Hepatic stellate cell (primary cell): ENCODE measurements around the gene RNFT2.

Experiments used
- DNase-seq: peaks from one replicate; pipeline ENCODE4 v3.0.0; 2011; ENCODE audit warnings: low spot score

RNFT2 gene

DNA sequence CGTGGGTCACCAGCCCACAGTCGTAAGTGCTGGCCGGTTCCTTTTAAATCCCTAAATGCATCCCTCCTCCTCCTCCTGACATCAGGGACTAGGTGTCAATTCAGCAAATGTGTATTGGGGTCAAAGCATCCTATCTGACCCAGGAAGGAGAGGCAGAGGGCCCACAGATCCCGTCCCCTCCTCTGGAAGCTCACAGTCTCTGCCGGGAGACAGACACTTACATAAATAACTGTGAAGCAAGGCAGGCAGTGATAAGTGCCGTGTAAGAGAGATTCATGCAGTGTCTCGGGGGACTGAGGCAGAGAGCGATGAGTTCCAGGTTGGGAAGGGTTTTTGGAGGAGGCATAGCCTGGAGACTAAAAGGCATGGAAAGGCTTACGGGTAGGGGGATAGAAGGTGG lies 99.0 kb downstream of the RNFT2 start:
- DNase-seq, result no peak

DNA sequence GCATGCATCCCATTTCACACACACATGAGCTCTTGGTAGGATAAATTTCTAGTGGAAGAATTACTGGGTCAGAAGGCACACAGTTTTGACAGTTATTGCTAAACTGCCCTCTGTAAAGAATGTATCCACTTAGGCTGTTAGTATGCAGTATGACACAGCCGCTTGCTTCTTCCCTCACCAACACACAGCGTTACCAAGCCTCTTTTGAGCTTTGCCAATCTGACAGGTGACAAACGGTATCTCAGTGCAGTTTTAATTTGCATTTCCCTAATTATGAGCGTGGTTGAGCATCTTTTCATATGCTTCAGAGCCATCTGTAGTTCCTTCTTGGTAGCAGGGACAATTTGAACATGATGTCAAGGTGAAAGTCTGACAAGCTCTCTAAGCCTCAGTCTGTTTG lies 100.2 kb downstream of the RNFT2 start:
- no peak for DNase-seq

DNA sequence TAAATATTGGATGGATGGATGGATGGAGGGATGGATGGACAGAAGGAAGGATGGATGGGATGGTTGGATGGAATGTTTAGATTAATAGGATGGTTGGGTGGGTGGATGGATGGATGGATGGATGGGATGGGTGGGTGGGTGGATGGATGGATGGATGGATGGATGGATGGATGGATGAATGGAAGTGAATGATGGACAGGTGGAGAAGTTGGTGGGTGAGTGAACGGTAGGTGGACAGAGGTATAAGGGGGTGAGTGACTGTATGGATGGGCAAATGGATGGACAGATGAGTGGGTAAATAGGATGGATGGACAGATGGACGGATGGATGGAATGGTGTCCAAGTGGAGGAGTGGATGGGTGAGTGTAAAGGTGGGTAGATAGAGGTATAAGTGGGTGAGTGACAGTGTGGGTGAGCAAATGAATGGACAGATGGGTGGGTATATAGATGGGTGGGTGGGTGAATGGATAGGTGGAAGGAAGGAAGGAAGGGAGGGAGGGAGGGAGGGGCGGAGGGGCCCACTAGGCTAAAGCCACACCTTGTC lies 101.2 kb downstream of the RNFT2 start:
- DNase-seq, result no peak

DNA sequence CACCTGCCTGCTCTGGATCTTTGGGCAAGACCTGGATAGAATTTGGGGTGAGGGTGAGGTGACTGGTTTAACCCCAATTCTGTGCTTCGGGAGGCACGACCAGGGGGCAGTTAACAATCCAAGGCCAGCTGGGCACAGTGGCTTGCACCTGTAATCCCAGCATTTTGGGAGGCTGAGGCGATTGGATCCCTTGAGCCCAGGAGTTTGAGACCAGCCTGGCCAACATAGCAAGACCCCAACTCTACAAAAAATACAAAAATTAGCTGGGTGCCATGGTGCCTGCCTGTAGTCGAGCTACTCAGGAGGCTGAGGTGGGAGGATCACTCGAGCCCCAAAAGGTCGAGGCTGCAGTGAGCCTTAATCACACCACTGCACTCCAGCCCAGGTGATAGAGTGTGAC lies 105.0 kb downstream of the RNFT2 start:
- no peak for DNase-seq

DNA sequence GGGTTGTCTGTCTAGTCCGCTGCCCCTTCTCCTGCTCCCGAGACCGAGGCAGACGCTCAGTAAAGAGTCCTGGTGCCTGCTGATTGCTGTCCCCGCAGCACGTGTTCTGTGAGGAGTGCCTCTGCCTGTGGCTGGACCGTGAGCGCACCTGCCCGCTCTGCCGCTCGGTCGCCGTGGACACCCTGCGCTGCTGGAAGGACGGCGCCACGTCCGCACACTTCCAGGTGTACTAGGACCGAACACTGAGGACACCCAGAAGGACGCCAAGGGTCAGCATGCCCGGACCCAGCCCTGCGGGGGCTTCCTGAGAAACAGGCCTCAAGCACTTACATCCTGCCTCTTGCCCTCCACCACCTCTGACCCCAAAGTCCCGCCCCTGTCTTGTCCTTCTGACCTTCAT lies 111.1 kb downstream of the RNFT2 start:
- no peak for DNase-seq

DNA sequence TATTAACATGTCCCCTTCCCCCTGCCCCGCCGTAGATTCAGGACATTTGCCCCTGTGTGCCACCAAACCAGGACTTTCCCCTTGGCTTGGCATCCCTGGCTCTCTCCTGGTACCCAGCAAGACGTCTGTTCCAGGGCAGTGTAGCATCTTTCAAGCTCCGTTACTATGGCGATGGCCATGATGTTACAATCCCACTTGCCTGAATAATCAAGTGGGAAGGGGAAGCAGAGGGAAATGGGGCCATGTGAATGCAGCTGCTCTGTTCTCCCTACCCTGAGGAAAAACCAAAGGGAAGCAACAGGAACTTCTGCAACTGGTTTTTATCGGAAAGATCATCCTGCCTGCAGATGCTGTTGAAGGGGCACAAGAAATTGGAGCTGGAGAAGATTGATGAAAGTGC lies 114.2 kb downstream of the RNFT2 start:
- no peak for DNase-seq

DNA sequence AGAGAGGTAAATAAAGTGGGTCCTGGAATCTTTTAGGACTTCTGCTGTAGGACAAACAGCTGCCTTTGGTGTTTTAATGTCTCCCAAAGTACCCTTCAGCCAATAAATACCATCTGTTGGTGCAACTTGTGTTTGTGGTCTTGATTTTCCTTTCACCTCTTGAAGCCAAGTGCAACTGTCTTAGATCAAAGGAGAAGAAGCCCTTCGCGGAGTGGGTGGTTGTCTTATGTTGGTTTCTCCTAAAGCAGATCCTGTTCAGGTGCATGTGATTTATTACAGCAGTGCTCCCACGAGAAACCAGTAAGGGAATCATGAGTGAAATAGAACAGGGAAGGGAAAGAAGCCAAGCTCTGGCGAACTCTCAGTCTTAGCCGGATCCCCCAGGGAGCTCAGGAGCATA lies 115.4 kb downstream of the RNFT2 start:
- no peak for DNase-seq

DNA sequence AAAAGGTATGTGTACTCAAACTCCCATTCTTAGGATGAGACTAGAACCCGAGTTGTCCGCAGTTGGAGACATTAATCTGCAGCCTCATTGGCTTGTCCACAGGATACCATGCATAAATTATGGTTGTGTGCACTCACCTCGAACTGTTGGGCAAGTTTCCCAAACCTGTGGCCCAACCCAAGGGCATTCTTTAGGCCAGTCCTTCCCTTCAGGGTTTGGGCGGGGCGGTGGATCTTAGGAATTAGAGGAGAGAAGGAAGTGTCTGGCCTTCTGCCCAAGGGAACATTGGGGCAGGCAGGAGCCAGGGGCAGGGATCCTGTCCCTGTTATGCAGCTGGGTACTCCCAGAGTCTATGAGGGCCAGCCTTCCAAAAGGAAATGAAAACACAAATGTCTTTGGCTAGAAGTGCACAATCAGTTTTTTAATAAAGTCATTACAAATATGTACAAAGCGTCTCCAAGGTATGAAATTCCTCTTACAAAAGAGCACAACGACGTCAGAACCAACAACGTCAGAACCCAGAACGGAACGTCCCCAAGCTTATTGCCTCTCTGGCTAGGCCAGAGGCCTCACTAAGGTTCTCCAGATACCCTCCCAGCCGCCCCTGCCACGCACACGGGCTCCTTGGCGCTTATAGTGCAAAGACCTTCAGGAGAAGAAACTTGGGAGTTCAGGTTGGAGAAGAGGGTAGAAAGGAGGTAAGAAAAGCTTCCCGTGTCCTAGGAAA lies 117.8 kb downstream of the RNFT2 start:
- no peak for DNase-seq

DNA sequence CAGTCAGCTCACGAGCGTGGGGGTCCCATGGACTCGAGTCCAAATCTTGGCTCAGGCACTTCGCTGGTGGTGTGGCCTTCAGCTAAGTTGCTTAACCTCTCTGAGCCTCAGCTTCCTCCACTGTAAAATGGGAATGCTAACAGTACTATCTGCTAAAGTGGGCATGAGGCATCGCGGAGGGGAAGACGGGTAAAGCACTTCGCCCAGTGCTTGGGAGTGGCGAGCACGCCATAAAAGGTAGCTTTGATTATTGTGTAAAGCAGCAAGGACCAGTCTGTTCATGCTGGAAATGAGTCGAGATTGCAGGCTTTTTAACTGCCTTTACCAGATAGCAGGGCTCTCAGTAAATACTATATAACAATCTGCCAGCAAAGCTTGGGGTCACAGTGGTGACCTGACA lies 118.6 kb downstream of the RNFT2 start:
- no peak for DNase-seq

DNA sequence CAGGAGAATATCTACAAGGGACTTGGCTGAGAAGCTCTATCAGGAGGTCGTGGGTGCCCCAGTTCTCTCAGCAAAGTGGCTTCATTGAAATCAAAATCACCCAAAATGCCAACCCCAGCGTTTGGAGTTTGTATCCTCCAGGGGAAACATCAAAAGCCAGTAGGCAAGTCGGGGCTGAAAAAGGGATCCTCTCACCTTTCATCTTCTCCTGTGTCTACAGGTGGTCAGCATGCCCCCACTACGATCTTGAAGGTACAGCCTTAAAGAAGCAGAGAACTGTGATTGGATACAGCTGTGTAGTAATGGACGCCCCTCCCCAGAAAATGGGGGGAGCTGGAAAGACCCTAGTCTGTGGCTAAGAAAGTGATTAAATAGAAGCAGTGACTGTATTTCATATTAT lies 121.0 kb downstream of the RNFT2 start:
- DNase-seq, result no peak

DNA sequence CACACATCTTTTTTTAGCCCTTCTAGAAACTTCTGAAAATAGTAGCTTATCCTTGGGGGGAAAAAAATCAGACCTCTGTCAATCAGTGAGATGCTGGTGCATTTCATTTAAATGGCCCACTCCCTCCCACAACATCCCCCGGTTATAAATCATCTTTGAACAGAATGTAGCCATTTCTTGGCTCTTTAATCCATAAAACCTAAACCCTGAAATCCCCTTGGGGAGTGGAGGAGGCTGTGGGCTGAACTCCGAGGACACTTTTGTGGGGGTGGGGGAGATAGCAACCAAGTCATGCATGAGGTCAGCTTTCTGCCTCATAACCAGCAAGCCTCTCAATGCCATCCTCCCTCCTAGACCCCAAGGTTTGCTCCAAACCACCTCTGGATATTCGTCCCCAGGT lies 122.1 kb downstream of the RNFT2 start:
- no peak for DNase-seq

DNA sequence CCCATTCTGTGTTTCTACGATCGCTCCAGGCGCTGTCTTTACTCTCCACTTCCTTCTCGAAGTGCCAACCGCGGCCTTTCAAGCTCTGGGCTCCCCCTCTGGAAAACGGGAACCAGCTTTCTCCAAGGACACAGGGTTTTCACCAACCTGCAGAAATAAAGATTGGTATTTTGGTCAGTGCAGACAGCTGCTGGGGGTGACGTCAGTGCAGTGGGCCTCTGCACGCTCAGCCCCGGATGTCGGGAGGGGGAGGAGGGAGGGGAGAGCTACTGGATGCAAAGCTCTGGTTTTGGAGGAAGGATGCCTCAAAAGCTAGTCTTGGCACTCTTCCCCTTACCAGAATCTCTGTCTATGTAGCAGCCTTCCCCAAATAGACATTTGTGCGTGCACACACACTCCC lies 123.2 kb downstream of the RNFT2 start:
- DNase-seq, result peak; percentile 91

DNA sequence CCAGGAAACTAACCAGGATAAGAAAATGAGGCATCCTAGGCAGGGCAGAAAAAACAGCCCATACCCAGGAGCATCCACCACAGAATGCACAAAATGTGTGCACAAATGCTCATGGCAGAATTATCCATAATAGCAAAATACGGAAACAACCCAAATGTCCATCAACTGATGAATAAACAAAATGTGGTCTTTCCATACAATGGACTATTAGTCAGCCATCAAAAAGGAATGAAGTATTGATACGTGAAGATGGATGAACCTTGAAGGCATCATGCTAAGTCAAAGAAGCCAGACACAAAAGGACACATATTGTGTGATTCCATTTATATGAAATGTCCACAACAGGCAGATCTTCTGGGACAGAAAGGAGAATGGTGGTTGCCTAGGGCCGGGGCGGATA lies 124.1 kb downstream of the RNFT2 start:
- DNase-seq, result no peak

DNA sequence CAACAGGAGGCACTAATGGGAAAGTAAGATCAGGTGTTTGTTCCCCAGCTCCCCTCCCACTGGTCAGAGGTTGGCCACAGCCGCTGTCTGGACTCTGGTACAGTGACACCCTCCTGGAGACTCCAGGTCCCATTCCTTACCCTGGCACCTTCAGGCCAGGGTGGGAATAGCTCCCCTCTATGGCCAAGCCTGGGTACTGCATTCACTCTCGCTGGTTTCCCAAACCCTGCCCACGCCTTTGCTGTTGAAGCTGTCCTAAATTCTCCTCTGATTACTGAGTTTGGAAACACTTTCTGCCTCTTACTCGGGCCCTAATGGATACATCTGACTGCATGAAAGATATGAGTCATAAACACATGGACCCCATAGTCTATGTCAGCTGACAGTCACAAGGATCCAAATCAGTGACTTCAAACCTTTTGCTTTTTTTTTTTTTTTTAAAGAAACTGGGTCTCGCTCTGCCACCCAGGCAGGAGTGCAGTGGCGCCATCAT lies 125.2 kb downstream of the RNFT2 start:
- no peak for DNase-seq

DNA sequence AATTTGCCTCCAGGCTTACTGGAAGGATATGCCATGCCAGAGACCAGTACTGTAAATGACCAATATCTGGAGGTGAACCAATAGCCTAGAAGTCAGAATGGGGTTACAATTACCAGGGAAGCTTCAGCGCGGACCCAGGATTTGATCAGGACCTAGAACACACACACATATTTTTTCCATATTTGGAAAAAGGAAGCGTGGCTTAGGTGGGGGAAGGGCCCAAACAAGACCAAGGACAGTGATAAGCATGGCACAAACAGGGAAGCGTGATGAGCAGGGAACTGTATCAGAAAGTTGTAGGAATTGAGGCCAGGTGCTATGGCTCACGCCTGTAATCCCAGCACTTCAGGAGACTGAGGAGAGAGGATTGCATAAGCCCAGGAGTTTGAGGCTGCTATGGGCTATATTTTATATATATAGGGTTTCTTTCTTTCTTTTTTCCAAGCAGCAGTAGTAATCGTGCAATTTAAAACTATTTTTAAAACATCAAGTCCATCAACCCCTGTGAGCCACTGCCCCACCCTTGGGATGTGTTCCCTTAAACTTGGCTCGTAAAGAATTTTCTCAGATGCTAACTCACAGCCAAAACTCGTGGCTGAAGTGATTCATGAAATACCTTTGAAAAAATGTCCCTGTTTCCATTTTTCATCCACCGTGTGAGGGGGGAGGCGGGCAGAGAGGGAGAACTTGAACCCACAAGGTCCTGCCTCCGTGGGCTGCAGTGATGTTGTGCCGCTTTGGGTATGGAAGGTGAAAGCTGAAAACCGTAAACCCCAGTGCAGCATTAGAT lies 126.5 kb downstream of the RNFT2 start:
- DNase-seq, result peak; percentile 74

DNA sequence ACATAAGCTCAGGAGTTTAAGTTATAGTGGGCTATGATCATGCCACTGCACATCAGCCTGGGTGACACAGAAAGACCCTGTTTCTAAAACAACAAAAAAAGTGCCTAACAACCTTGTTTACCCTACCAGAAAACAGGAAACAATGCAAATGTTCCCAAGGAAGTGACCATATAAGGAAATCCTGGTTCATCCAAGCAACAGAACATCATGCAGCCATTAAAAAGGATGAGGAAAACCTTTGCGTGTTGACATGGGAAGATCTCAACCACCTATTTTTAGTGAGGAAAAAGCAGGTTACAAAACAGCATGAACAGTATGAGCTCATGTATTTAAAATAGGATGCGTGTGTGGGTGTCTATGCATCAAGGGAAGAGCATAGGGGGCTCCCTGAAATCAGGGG lies 129.4 kb downstream of the RNFT2 start:
- DNase-seq, result no peak

DNA sequence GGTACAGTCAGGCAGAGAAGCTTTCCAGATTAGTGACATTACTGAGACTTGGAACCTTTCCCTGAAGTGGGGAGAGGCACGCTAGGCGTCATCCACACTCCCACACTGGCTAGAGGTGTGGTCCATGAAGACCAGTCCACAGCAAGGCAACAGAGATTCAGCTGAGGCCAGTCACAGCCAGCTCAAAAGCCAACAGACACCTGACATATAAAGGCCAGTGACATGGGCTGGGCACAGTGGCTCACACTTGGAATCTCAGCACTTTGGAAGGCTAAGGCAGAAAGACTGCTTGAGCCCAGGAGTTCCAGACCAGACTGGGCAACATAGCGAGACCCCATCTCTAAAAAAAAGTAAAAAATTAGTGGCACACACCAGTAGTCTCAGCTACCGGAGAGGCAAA lies 132.2 kb downstream of the RNFT2 start:
- no peak for DNase-seq

DNA sequence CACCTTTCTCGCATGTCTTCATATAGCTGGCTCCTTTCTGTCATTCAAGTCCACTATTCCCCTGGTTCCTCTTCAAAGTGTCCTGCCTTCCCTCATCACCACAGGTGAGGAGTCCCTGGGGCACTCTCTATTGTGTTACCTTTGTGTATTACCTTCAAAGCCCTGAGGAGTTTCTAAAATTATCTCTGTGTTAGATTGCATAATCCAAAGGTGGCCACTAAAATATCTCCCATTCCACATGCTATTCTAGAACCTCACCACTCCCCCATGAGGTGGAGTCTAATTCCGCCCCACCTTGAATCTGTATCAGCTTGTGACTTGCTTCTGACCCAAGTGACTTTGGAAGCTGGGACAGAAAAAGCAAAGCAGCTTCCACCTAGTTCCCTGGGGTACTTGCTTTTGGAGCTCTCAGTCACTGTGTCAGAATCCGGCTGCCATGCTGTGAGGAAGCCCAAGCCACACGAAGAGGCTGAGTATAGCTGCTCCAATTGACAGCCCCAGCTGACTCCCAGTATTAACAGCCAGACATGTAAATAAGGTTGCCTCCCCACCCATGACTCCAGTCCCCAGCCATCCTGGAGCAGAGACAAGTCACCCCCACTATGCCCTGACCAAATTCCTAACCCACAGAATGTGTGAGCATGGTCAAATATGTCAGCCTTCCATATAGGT lies 136.3 kb downstream of the RNFT2 start:
- no peak for DNase-seq

DNA sequence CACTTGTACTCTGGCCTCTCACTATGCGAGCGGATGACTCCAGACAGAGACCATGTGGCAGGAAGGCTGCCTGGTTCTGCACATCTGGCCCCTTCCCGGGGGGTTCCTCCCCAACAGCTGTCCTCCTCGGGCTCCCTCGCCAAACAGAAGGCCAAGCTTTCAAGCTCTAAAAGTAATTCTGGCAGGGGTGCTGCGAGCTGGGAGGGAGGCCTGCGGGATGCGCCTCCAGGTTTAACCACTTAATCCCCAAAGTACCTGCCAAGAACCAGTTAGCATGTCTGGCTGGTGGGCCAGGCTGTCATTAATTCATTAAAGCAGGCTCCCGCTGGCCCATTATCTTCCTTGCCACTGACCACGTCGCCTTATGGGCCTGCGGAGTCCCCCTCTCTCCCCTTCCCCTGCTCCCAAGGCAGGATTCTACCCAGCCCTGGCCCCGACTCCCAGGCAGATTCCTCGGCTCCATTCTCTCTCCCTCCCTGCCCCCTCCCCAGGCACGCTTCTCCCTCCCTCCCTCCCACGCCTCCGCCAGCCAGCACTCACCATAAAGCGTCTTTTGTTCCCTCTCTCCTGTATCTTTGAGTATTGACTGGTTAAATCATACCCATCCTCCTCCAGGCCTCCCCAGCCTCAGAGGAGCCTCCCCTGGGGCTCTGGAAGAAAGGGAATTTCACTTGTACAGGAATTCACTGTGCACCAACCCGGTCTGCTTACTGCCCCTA lies 138.2 kb downstream of the RNFT2 start:
- no peak for DNase-seq

DNA sequence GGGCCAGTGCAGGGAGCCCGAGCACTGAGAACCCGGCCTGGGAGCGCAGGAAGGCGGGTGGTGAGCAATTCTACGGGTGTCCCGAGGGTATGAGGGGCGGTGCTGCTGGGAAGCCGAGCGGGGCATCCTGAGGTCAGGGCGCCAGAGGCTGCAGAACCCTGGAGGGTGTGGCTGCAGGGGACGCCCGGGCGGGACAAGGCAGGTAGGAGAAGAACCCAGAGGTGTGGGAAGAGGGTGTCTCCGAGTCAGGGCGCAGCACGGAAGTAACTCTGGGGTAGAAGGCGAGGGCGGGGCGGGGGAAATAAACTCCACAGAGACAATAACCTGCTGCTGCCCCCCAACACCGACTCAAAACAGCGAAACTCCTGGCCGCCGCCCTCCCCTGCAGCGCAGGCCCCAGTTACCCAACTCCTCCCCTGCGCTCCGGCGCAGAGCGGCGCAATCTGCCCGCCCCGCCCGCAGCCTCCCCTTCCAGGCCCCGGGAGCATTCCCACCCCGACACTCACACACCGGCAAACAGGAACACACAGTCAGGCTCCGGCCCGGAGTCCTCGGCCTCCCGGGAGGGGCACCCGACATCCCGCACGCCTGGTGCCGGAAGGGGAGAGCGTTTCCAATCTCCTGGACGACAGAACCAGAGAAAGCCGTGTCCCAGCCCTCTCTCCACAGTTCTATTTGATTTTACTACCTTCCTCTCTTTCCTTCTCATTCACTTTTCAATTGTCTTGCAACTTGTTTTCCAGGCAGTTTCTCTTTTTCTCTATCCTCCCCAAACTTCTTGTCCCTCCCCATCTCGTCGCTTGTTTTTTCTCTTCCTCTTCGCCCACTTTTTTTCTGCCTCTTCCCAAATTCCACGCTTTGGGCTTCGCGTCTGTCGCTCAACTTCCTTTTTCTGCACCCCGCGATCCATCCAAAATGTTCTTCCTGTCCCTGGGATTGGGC lies 140.7 kb downstream of the RNFT2 start:
- peak; percentile 44 for DNase-seq
